MM.1S (cell line): ENCODE results near the gene PSTPIP1.

ENCODE experiments used
- DNase-seq: peaks from one replicate; pipeline ENCODE4 v3.0.0-alpha.2; 2015
- H2AFZ ChIP-seq: fragments of 300-600 bp; sonication (generic); 2 replicates; pipeline ENCODE4 v1.6.0; 2016; ENCODE audit warnings: antibody characterized with exemption, low read length
- H3F3A ChIP-seq: fragments of 300-600 bp; sonication (generic); 2 replicates; pipeline ENCODE4 v1.6.1; 2016; ENCODE audit warnings: mild to moderate bottlenecking, antibody characterized with exemption, low read length, moderate library complexity, mixed read lengths; ENCODE audit not compliant: insufficient read depth
- H3K27ac ChIP-seq: fragments of 300-600 bp; sonication (generic); 2 replicates; pipeline ENCODE4 v1.5.1; 2016; ENCODE audit warnings: mild to moderate bottlenecking, low read length
- H3K27me3 ChIP-seq: fragments of 300-600 bp; sonication (generic); replicated peaks from 2 replicates; pipeline ENCODE4 v1.6.0; 2016; ENCODE audit warnings: low read length; ENCODE audit not compliant: insufficient read depth
- H3K36me3 ChIP-seq: fragments of 300-600 bp; sonication (generic); replicated peaks from 2 replicates; pipeline ENCODE4 v1.6.1; 2016; ENCODE audit warnings: mild to moderate bottlenecking, low read length, mixed read lengths; ENCODE audit not compliant: insufficient read depth
- H3K4me1 ChIP-seq: fragments of 300-600 bp; sonication (generic); 2 replicates; pipeline ENCODE4 v1.6.1; 2016; ENCODE audit warnings: low read length, mixed read lengths
- H3K4me2 ChIP-seq: fragments of 300-600 bp; sonication (generic); 2 replicates; pipeline ENCODE4 v1.6.0; 2016; ENCODE audit warnings: low read depth, low read length
- H3K4me3 ChIP-seq: fragments of 300-600 bp; sonication (generic); 2 replicates; pipeline ENCODE4 v1.5.1; 2016; ENCODE audit warnings: low read length, mixed read lengths
- H3K79me2 ChIP-seq: fragments of 300-600 bp; sonication (generic); 2 replicates; pipeline ENCODE4 v1.6.1; 2016; ENCODE audit warnings: mixed run types, low read length, mixed read lengths
- H3K9ac ChIP-seq: fragments of 300-600 bp; sonication (generic); 2 replicates; pipeline ENCODE4 v1.6.1; 2016; ENCODE audit warnings: low read length, mixed read lengths
- H3K9me2 ChIP-seq: fragments of 300-600 bp; sonication (generic); replicated peaks from 2 replicates; pipeline ENCODE4 v1.6.1; 2016; ENCODE audit warnings: mild to moderate bottlenecking, low read length, mixed read lengths; ENCODE audit not compliant: insufficient read depth
- H3K9me3 ChIP-seq: fragments of 300-600 bp; sonication (generic); replicated peaks from 2 replicates; pipeline ENCODE4 v1.6.1; 2016; ENCODE audit warnings: mild to moderate bottlenecking, low read length, mixed read lengths; ENCODE audit not compliant: insufficient read depth
- H4K20me1 ChIP-seq: fragments of 300-600 bp; sonication (generic); 2 replicates; pipeline ENCODE4 v1.6.1; 2016; ENCODE audit warnings: mild to moderate bottlenecking, low read length, moderate library complexity, mixed read lengths; ENCODE audit not compliant: insufficient read depth
- CTCF ChIP-seq: fragments of 300-600 bp; sonication (generic); IDR thresholded peaks from 2 replicates; pipeline ENCODE4 v1.5.1; 2016; ENCODE audit warnings: antibody characterized with exemption, low read length, mixed read lengths
- EZH2 ChIP-seq: fragments of 300-600 bp; sonication (generic); optimal IDR thresholded peaks from 2 replicates; pipeline ENCODE3; 2017; ENCODE audit warnings: low read depth, mild to moderate bottlenecking, antibody characterized with exemption, low read length, mixed read lengths
- EZH2phosphoT487 ChIP-seq: fragments of 300-600 bp; sonication (generic); IDR thresholded peaks from 2 replicates; pipeline ENCODE4 v1.6.1; 2018; ENCODE audit warnings: antibody characterized with exemption, low read length

PSTPIP1 gene

GRCh38 chr15:76987276-76987675 lies 7.7 kb upstream of the PSTPIP1 start:
- Histone ChIP-seq H3K4me3 (no peak overlapping the region), H3K4me2 (no peak overlapping the region), H3K36me3 (no peaks in the 10 kb centered on the region), H2AFZ (no peak overlapping the region), H3K9me3 (no peaks in the 10 kb centered on the region), H3K4me1 (no peaks in the 10 kb centered on the region), H4K20me1 (no peaks in the 10 kb centered on the region), H3K79me2 (no peaks in the 10 kb centered on the region), H3K27me3 (no peaks in the 10 kb centered on the region), H3K27ac (no peak overlapping the region), H3F3A (no peaks in the 10 kb centered on the region), H3K9me2 (no peaks in the 10 kb centered on the region), H3K9ac (no peak overlapping the region)
- TF ChIP-seq EZH2 (no peak), EZH2phosphoT487 (no peak), CTCF (no peak)
- DNase-seq, result no peak

- TF ChIP-seq EZH2 (no peak), CTCF (no peak), EZH2phosphoT487 (no peak)
- Histone ChIP-seq H3K4me3 (no peak overlapping the region), H2AFZ (no peak overlapping the region), H3K79me2 (no peaks in the 10 kb centered on the region), H3K9me2 (no peaks in the 10 kb centered on the region), H4K20me1 (no peaks in the 10 kb centered on the region), H3K4me1 (no peaks in the 10 kb centered on the region), H3K4me2 (no peak overlapping the region), H3K27ac (no peak overlapping the region), H3K27me3 (no peaks in the 10 kb centered on the region), H3K36me3 (no peaks in the 10 kb centered on the region), H3K9me3 (no peaks in the 10 kb centered on the region), H3F3A (no peaks in the 10 kb centered on the region), H3K9ac (no peak overlapping the region)
- no peak for DNase-seq
These were observed 6.7 kb upstream of the PSTPIP1 start for GRCh38 chr15:76987896-76988860.

GRCh38 chr15:76988867-76989780 lies 5.8 kb upstream of the PSTPIP1 start:
- Histone ChIP-seq H3K79me2 (no peaks in the 10 kb centered on the region), H3K4me2 (no peak overlapping the region), H3F3A (no peaks in the 10 kb centered on the region), H3K4me1 (no peaks in the 10 kb centered on the region), H3K36me3 (no peaks in the 10 kb centered on the region), H3K9me2 (no peaks in the 10 kb centered on the region), H2AFZ (no peak overlapping the region), H3K4me3 (no peak overlapping the region), H3K27me3 (no peaks in the 10 kb centered on the region), H3K27ac (no peak overlapping the region), H3K9me3 (no peaks in the 10 kb centered on the region), H4K20me1 (no peaks in the 10 kb centered on the region), H3K9ac (no peak overlapping the region)
- DNase-seq, result no peak
- TF ChIP-seq CTCF, result no peak
- no peak for TF ChIP-seq EZH2phosphoT487
- TF ChIP-seq EZH2, result no peak
